ENCODE data around the gene DNM1.

GRCh38 chr9:128286440-128286839 is 83.3 kb downstream of the DNM1 start:
- TF ChIP-seq GABPA (IDR thresholded peaks at IDR 0.05; ENCODE audit: low read depth): no peak
- no peak for TF ChIP-seq CTCF (IDR thresholded peaks at IDR 0.05; ENCODE audit: insufficient read depth, low read length)
